Endodermal cell (in vitro differentiated cells): ENCODE results near the gene PMIS2. TPM values are rescaled to one million over a fixed set of nuclear protein-coding genes. Genes with fewer than 3 reads are reported as not detected.
A peak's percentile ranks its signal among the peaks of the same experiment; 100 is the strongest.

ENCODE experiments used
- DNase-seq: peaks from one replicate; pipeline ENCODE4 v3.0.0-alpha.2; 2017
- H3K27ac ChIP-seq: 2 replicates; pipeline ENCODE4 v1.5.1; 2013; ENCODE audit warnings: mild to moderate bottlenecking, low read depth, low read length, moderate library complexity
- H3K27me3 ChIP-seq: 2 replicates; pipeline ENCODE4 v1.6.1; 2013; ENCODE audit warnings: mild to moderate bottlenecking, low read length, moderate library complexity; ENCODE audit not compliant: insufficient read depth, control insufficient read depth, poor library complexity, severe bottlenecking
- H3K36me3 ChIP-seq: 2 replicates; pipeline ENCODE4 v1.7.0; 2013; ENCODE audit warnings: mild to moderate bottlenecking, low read length, moderate library complexity; ENCODE audit not compliant: control insufficient read depth, insufficient read depth
- H3K4me1 ChIP-seq: one replicate; pipeline ENCODE4 v1.7.0; 2013; ENCODE audit warnings: low read length; ENCODE audit not compliant: control insufficient read depth, insufficient read depth
- H3K4me3 ChIP-seq: 2 replicates; pipeline ENCODE4 v1.5.1; 2013; ENCODE audit warnings: mild to moderate bottlenecking, low read length, moderate library complexity
- H3K9ac ChIP-seq: 2 replicates; pipeline ENCODE4 v1.6.1; 2013; ENCODE audit warnings: mild to moderate bottlenecking, low read length, moderate library complexity; ENCODE audit not compliant: poor library complexity, severe bottlenecking; ENCODE audit errors: extremely low read depth
- H3K9me3 ChIP-seq: 2 replicates; pipeline ENCODE4 v1.6.1; 2013; ENCODE audit warnings: mild to moderate bottlenecking, low read length, moderate library complexity; ENCODE audit not compliant: control insufficient read depth
- H3K27ac Mint-ChIP-seq: 2 replicates; pipeline ENCODE4 v1.8.0; 2020; ENCODE audit warnings: mixed read lengths
- H3K27me3 Mint-ChIP-seq: 2 replicates; pipeline ENCODE4 v1.8.0; 2021; ENCODE audit warnings: mild to moderate bottlenecking, mixed read lengths; ENCODE audit not compliant: insufficient read depth
- H3K36me3 Mint-ChIP-seq: 2 replicates; pipeline ENCODE4 v1.8.0; 2020; ENCODE audit warnings: low read depth, mixed read lengths
- H3K4me1 Mint-ChIP-seq: 2 replicates; pipeline ENCODE4 v1.8.0; 2020; ENCODE audit warnings: mixed read lengths
- H3K4me3 Mint-ChIP-seq: 2 replicates; pipeline ENCODE4 v1.8.0; 2020; ENCODE audit warnings: mild to moderate bottlenecking, moderate library complexity, mixed read lengths
- H3K9me3 Mint-ChIP-seq: 2 replicates; pipeline ENCODE4 v1.8.0; 2020; ENCODE audit warnings: mild to moderate bottlenecking, mixed read lengths
- WGBS, 2 experiments: methylation state at CpG; one replicate each; pipeline versions ENCODE4 v1.1.5 to v1.1.7; 2013; ENCODE audit warnings: missing lambda C conversion rate in 2 of 2, mixed read lengths in 1 of 2; ENCODE audit not compliant: insufficient coverage in 1 of 2, insufficient read length in 1 of 2; 5-methylcytosine and 5-hydroxymethylcytosine counted together
- total RNA-seq, 2 donors: library from RNA; stranded (reverse); fragmentation: NEBNext Ultra II Directional in 1 of 2; extraction: Animal tissue kit (Norgen Biotek cat#: 25700) in 1 of 2; gene quantifications; 2 replicates in 1 of 2; 3 replicates in 1 of 2; pipeline ENCODE4 v1.2.1, GENCODE V29; 2021
- TF ChIP-seq, protein P1 (sequence below): fragments of 200-600 bp; sonication (generic); conservative IDR thresholded peaks from 2 replicates; pipeline ENCODE4 v1.5.0; 2021; ENCODE audit warnings: antibody characterized with exemption, mild to moderate bottlenecking

PMIS2 gene
- total RNA-seq, 2 donors from 2014 or later: not detected

- Histone ChIP-seq H3K27me3 (peaks cover 37% of the 10 kb centered on the region), H3K4me3 (no peak overlapping the region), H3K27ac (no peak overlapping the region), H3K4me1 (no peaks in the 10 kb centered on the region), H3K36me3 (no peaks in the 10 kb centered on the region), H3K9ac (no peak overlapping the region), H3K9me3 (no peaks in the 10 kb centered on the region)
- no peaks in the 10 kb centered on the region for H3K9me3 Mint-ChIP-seq
- TF ChIP-seq, protein P1, sequence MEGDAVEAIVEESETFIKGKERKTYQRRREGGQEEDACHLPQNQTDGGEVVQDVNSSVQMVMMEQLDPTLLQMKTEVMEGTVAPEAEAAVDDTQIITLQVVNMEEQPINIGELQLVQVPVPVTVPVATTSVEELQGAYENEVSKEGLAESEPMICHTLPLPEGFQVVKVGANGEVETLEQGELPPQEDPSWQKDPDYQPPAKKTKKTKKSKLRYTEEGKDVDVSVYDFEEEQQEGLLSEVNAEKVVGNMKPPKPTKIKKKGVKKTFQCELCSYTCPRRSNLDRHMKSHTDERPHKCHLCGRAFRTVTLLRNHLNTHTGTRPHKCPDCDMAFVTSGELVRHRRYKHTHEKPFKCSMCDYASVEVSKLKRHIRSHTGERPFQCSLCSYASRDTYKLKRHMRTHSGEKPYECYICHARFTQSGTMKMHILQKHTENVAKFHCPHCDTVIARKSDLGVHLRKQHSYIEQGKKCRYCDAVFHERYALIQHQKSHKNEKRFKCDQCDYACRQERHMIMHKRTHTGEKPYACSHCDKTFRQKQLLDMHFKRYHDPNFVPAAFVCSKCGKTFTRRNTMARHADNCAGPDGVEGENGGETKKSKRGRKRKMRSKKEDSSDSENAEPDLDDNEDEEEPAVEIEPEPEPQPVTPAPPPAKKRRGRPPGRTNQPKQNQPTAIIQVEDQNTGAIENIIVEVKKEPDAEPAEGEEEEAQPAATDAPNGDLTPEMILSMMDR: no peak
- H3K36me3 Mint-ChIP-seq: no peaks in the 10 kb centered on the region
- H3K27ac Mint-ChIP-seq: no peak overlapping the region
- no peaks in the 10 kb centered on the region for H3K4me1 Mint-ChIP-seq
- DNase-seq: no peak
- WGBS, 2 experiments: 85 to 94% methylated on average over 15 to 16 of the region's 16 CpGs
- peak overlapping the region; percentile 65 for H3K4me3 Mint-ChIP-seq
- H3K27me3 Mint-ChIP-seq: peaks cover 76% of the 10 kb centered on the region
Measured at GRCh38 chr19:35556846-35557538, 29.0 kb upstream of the PMIS2 start.

GRCh38 chr19:35557539-35558399 lies 28.2 kb upstream of the PMIS2 start:
- WGBS, 2 experiments: 2 to 5% methylated on average over 7 to 59 of the region's 60 CpGs
- H3K36me3 ChIP-seq: no peaks in the 10 kb centered on the region
- H3K4me3 ChIP-seq: peak overlapping the region; percentile 72
- H3K4me1 ChIP-seq: no peaks in the 10 kb centered on the region
- peaks cover 37% of the 10 kb centered on the region for H3K27me3 ChIP-seq
- H3K36me3 Mint-ChIP-seq: no peaks in the 10 kb centered on the region
- H3K27me3 Mint-ChIP-seq: peaks cover 83% of the 10 kb centered on the region
- H3K4me3 Mint-ChIP-seq: peak overlapping the region; percentile 65
- peak overlapping the region; percentile 72 for H3K27ac Mint-ChIP-seq
- no peak overlapping the region for H3K27ac ChIP-seq
- H3K4me1 Mint-ChIP-seq: no peaks in the 10 kb centered on the region
- H3K9me3 ChIP-seq: no peaks in the 10 kb centered on the region
- H3K9me3 Mint-ChIP-seq: no peaks in the 10 kb centered on the region
- TF ChIP-seq, protein P1: no peak
- peak; percentile 100 for DNase-seq
- no peak overlapping the region for H3K9ac ChIP-seq

DNA sequence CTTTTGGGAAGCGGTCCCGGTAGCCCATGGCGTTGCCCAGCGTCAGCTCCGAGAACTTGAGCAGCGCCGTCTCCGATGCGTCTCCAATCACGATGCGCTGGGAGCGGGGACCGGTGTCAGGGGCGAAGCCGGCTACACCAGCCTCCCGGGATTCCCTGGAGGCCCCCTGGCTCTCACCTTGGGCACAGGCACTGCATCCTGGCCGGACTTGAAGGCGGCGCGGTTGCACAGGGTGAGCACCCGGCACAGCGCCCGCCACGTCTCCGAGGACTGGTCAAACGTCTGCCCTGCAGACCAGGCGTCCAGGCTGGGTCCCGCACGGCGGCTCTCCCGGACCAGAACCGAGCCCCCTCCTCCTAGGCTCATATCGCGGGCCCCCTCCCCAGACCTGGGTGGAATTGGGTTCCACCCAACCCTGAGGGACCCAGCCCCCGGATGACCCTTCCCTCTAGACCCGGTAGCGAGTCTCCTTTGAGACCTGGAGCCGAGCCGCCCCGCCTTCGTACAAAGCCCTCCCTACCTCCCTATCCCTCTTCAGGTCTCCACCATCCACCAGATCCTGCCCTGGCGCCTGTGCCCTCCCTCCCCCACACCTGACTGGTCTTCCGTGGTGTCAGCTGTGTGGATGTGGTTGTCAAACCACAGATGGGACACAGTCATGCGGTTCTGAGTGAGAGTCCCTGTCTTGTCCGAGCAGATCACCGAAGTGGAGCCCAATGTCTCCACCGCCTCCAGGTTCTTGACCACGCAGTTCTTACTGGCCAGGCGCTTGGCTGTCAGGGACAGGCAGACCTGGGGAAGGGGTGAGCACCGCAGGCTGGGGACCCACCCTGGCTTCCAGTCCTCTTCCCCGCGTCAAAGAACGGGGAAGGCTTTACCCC lies 27.3 kb upstream of the PMIS2 start:
- H3K4me1 ChIP-seq: no peaks in the 10 kb centered on the region
- no peak overlapping the region for H3K27ac Mint-ChIP-seq
- TF ChIP-seq, protein P1: peak; percentile 26
- H3K9ac ChIP-seq: no peak overlapping the region
- no peaks in the 10 kb centered on the region for H3K4me1 Mint-ChIP-seq
- H3K9me3 Mint-ChIP-seq: no peaks in the 10 kb centered on the region
- peaks cover 80% of the 10 kb centered on the region for H3K27me3 Mint-ChIP-seq
- H3K4me3 ChIP-seq: peak overlapping the region; percentile 72
- H3K9me3 ChIP-seq: no peaks in the 10 kb centered on the region
- peaks cover 37% of the 10 kb centered on the region for H3K27me3 ChIP-seq
- DNase-seq: no peak
- no peaks in the 10 kb centered on the region for H3K36me3 ChIP-seq
- H3K36me3 Mint-ChIP-seq: no peaks in the 10 kb centered on the region
- 47 to 65% methylated on average over 31 to 53 of the region's 53 CpGs for WGBS, 2 experiments
- H3K27ac ChIP-seq: no peak overlapping the region
- H3K4me3 Mint-ChIP-seq: peak overlapping the region; percentile 65
